OCI-LY7 (cell line): Measurements from ENCODE around the gene CCDC78. TPM values are rescaled to one million over a fixed set of nuclear protein-coding genes. Genes with fewer than 3 reads are reported as not detected.

Source experiments
- BruUV-seq: library from RNA; stranded (reverse); fragments of 400-500 nt; replicated peaks from 2 replicates; lab custom pipeline; 2021; lab: Mats Ljungman, UMichigan
- CTCF ChIA-PET: fragments of 300-600 bp; sonication (Branson Sonifier 250); formaldehyde crosslinking; loops from one replicate; lab custom pipeline; 2022; ENCODE audit warnings: antibody characterized with exemption; ENCODE audit not compliant: unreplicated experiment; lab: Charles Lee
- POLR2A ChIA-PET: fragments of 300-600 bp; sonication (Branson Sonifier 250); formaldehyde crosslinking; loops from one replicate; lab custom pipeline; 2022; ENCODE audit warnings: antibody characterized with exemption; lab: Charles Lee
- DNase-seq: peaks from one replicate; pipeline ENCODE4 v3.0.0-alpha.2; 2015; ENCODE audit warnings: low spot score
- H2AFZ ChIP-seq: fragments of 200-600 bp; sonication (generic), shearing (Covaris generic); 2 replicates; pipeline ENCODE4 v1.6.1; 2014; ENCODE audit warnings: mild to moderate bottlenecking, antibody characterized with exemption, low read length, moderate library complexity
- H3K27ac ChIP-seq: fragments of 200-600 bp; sonication (generic); 2 replicates; pipeline ENCODE4 v1.5.1; 2014; ENCODE audit warnings: mixed run types, low read depth, mild to moderate bottlenecking, moderate library complexity, low read length, inconsistent platforms; ENCODE audit not compliant: poor library complexity, severe bottlenecking
- H3K36me3 ChIP-seq: fragments of 200-600 bp; sonication (generic); 2 replicates; pipeline ENCODE4 v1.6.1; 2014; ENCODE audit warnings: mild to moderate bottlenecking, antibody characterized with exemption, low read length, moderate library complexity, mixed read lengths; ENCODE audit not compliant: insufficient read depth
- H3K4me1 ChIP-seq: fragments of 200-600 bp; sonication (generic); 2 replicates; pipeline ENCODE4 v1.5.1; 2014; ENCODE audit warnings: mild to moderate bottlenecking, low read length; ENCODE audit not compliant: insufficient read depth, poor library complexity, severe bottlenecking
- H3K4me2 ChIP-seq: fragments of 200-600 bp; sonication (generic); 2 replicates; pipeline ENCODE4 v1.6.1; 2014; ENCODE audit warnings: mild to moderate bottlenecking, low read length
- H3K4me3 ChIP-seq: fragments of 200-600 bp; sonication (generic); 2 replicates; pipeline ENCODE4 v1.5.1; 2014; ENCODE audit warnings: mild to moderate bottlenecking, low read depth, low read length; ENCODE audit not compliant: poor library complexity, severe bottlenecking
- H3K79me2 ChIP-seq: fragments of 200-600 bp; sonication (generic); 2 replicates; pipeline ENCODE4 v1.6.1; 2016; ENCODE audit warnings: low read depth, mild to moderate bottlenecking, low read length, moderate library complexity, mixed read lengths; ENCODE audit not compliant: insufficient read depth
- H3K9me2 ChIP-seq: fragments of 200-600 bp; sonication (generic); 2 replicates; pipeline ENCODE4 v1.6.1; 2016; ENCODE audit warnings: mild to moderate bottlenecking, low read length, mixed read lengths; ENCODE audit not compliant: insufficient read depth
- H3K9me3 ChIP-seq: fragments of 200-600 bp; sonication (generic); 2 replicates; pipeline ENCODE4 v1.6.1; 2014; ENCODE audit warnings: mild to moderate bottlenecking, mixed run types, low read length, mixed read lengths
- H4K20me1 ChIP-seq: fragments of 200-600 bp; sonication (generic); 2 replicates; pipeline ENCODE4 v1.6.1; 2014; ENCODE audit warnings: mild to moderate bottlenecking, antibody characterized with exemption, low read length, moderate library complexity, mixed read lengths; ENCODE audit not compliant: insufficient read depth
- CTCF ChIP-seq: fragments of 200-600 bp; sonication (generic); conservative IDR thresholded peaks from 2 replicates; pipeline ENCODE4 v1.5.1; 2014; ENCODE audit warnings: mild to moderate bottlenecking, antibody characterized with exemption, low read length, moderate library complexity, mixed read lengths
- EZH2phosphoT487 ChIP-seq: fragments of 200-600 bp; sonication (generic); IDR thresholded peaks from 2 replicates; pipeline ENCODE4 v1.6.1; 2018; ENCODE audit warnings: low read depth, borderline replicate concordance, mild to moderate bottlenecking, mixed run types, antibody characterized with exemption, low read length, moderate library complexity, mixed read lengths
- intact Hi-C: fragments of 100-400 bp; cut with micrococcal nuclease; formaldehyde crosslinking; loops from one replicate; pipeline ENCODE4 v1.10.0; 2022; ENCODE audit not compliant: unreplicated experiment
- total RNA-seq, 2 experiments: library from RNA; depleted of rRNA in 1 of 2; stranded (reverse); fragments of >200 nt in 1 of 2; shearing (Covaris generic) in 1 of 2; gene quantifications; 2 replicates each; pipeline ENCODE4 v1.2.3, GENCODE V29; 2014 to 2022

Gene CCDC78
- total RNA-seq, 2 experiments from 2014 or later, result 25.8 to 57.9 TPM

GRCh38 chr16:728890-729744, 2.9 kb upstream of the CCDC78 start:
- H2AFZ ChIP-seq, result no peak overlapping the region
- peak overlapping the region; percentile 71 for H3K27ac ChIP-seq
- TF ChIP-seq CTCF (no peak), EZH2phosphoT487 (no peak)
- TSS peak; percentile 66 for BruUV-seq
- ChIA-PET POLR2A (interaction anchor here (1.2 to 1.3 kb wide), 2 partner anchors 8 kb away, joined by 4 to 8 read pairs; partner anchors contain the start of gene ANTKMT), CTCF (no interaction called here)
- no peak for DNase-seq
- H3K9me2 ChIP-seq, result no peaks in the 10 kb centered on the region
- H3K79me2 ChIP-seq, result no peaks in the 10 kb centered on the region
- no peaks in the 10 kb centered on the region for H4K20me1 ChIP-seq
- no peak overlapping the region for H3K4me3 ChIP-seq
- H3K4me1 ChIP-seq, result peaks cover 22% of the 10 kb centered on the region
- intact Hi-C loops, result no loop called here
- peak overlapping the region; percentile 100; the same call in 1 of the 2 replicates for H3K4me2 ChIP-seq
- no peaks in the 10 kb centered on the region for H3K9me3 ChIP-seq
- H3K36me3 ChIP-seq, result peaks cover 47% of the 10 kb centered on the region

DNA sequence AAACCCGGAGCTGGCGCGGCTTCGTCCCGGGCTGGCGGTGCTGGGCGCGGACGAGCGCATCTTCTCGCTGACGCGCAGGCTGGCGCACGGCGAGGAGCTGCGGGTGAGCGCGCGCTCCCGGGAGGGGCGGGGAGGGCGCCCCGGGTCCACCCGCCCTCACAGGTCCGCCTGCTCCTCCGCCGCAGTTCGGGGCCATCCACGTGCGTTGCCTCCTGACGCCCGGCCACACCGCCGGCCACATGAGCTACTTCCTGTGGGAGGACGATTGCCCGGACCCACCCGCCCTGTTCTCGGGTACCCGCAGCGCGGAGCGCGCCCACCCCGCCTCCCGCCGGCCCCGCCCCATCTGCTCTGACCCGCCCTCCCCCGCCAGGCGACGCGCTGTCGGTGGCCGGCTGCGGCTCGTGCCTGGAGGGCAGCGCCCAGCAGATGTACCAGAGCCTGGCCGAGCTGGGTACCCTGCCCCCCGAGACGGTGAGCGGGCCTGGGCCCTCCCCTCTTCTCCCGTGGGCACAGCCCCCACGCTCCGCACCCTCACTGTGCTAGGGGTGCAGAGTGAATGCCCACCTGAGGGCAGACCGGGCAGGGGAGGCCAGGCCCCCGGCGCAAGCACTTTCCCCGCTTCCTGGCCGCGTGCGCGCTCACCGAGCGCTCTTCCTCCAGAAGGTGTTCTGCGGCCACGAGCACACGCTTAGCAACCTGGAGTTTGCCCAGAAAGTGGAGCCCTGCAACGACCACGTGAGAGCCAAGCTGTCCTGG, 2.1 kb upstream of the CCDC78 start:
- CTCF ChIA-PET, result interaction anchor here (0.6 kb wide), 1 partner anchor 15 kb away, joined by 3 read pairs; no protein-coding TSS in a partner anchor
- intact Hi-C loops, result no loop called here

More for the DNA sequence above, 2.1 kb upstream of the CCDC78 start:
- POLR2A ChIA-PET, result interaction anchor here (0.7 to 1.2 kb wide), 3 partner anchors 8 to 14 kb away, joined by 3 to 8 read pairs (median 5); partner anchors contain the start of gene METRN
- no peak overlapping the region for H2AFZ ChIP-seq
- TF ChIP-seq CTCF (no peak), EZH2phosphoT487 (no peak)
- H3K4me1 ChIP-seq, result peaks cover 30% of the 10 kb centered on the region
- H4K20me1 ChIP-seq, result no peaks in the 10 kb centered on the region
- no peaks in the 10 kb centered on the region for H3K9me2 ChIP-seq
- H3K9me3 ChIP-seq, result no peaks in the 10 kb centered on the region
- peak overlapping the region; percentile 86 for H3K4me3 ChIP-seq
- no TSS peak for BruUV-seq
- H3K27ac ChIP-seq, result peak overlapping the region; percentile 71
- DNase-seq, result peak; percentile 85
- H3K4me2 ChIP-seq, result peak overlapping the region; percentile 100
- H3K36me3 ChIP-seq, result peaks cover 41% of the 10 kb centered on the region
- no peaks in the 10 kb centered on the region for H3K79me2 ChIP-seq
